ENCODE data around the gene PYGL.

- TF ChIP-seq CTCF (IDR thresholded peaks at IDR 0.05) (no peak), POLR2A (IDR thresholded peaks at IDR 0.05) (no peak)
These were observed 52.0 kb downstream of the PYGL start for GRCh38 chr14:50892255-50892654.
